Anterior cingulate cortex (tissue), 58 donors: ENCODE measurements around the gene DDX25.

Source experiments
- DNase-seq, 58 donors: peaks; one replicate each; lab custom pipeline; 2025; lab: John Stamatoyannopoulos, UW

Gene DDX25

GRCh38 chr11:125967515-125967914 is 63.2 kb downstream of the DDX25 start:
- DNase-seq = no peak

- DNase-seq = no peak
These were observed 64.0 kb downstream of the DDX25 start for GRCh38 chr11:125968354-125968753.

- no peak for DNase-seq
These were observed 67.3 kb downstream of the DDX25 start for GRCh38 chr11:125971618-125972017.

GRCh38 chr11:125974284-125974683 is 70.0 kb downstream of the DDX25 start:
- DNase-seq = no peak

- DNase-seq = no peak
These were observed 71.3 kb downstream of the DDX25 start for GRCh38 chr11:125975634-125976033.

GRCh38 chr11:125976156-125976555 is 71.8 kb downstream of the DDX25 start:
- DNase-seq = no peak

- no peak for DNase-seq
These were observed 73.0 kb downstream of the DDX25 start for GRCh38 chr11:125977333-125977732.

GRCh38 chr11:125978181-125978716 is 73.9 kb downstream of the DDX25 start:
- DNase-seq = no peak
